ENCODE data around the gene ZNF780B.

ZNF780B gene

GRCh38 chr19:40078377-40078776, 22.3 kb upstream of the ZNF780B start:
- Histone ChIP-seq H3K9me2 (ENCODE audit: low read depth, low read length) (no peaks in the 10 kb centered on the region), H3K9me3 (ENCODE audit: low read length) (peaks cover 49% of the 10 kb centered on the region), H3K79me2 (ENCODE audit: insufficient read depth, low read length) (no peaks in the 10 kb centered on the region), H3K36me3 (ENCODE audit: insufficient read depth, low read length) (peaks cover 99% of the 10 kb centered on the region), H3K27me3 (ENCODE audit: insufficient read depth, low read length) (no peaks in the 10 kb centered on the region), H3K27ac (ENCODE audit: low read depth, low read length, poor library complexity, severe bottlenecking) (no peak overlapping the region), H3K9ac (ENCODE audit: low read length) (no peak overlapping the region), H3F3A (ENCODE audit: insufficient read depth, low read length) (no peaks in the 10 kb centered on the region), H3K4me2 (ENCODE audit: low read length) (no peak overlapping the region), H2AFZ (ENCODE audit: low read length) (no peak overlapping the region), H4K20me1 (ENCODE audit: insufficient read depth, low read length) (no peaks in the 10 kb centered on the region), H3K4me3 (ENCODE audit: low read depth, low read length, poor library complexity, severe bottlenecking) (no peak overlapping the region), H3K4me1 (ENCODE audit: insufficient read depth, low read length, severe bottlenecking) (no peaks in the 10 kb centered on the region)
- no peak for TF ChIP-seq CTCF (IDR thresholded peaks at IDR 0.05; ENCODE audit: low read length)
- TF ChIP-seq EZH2 (IDR thresholded peaks at IDR 0.05; ENCODE audit: borderline replicate concordance, low read length), result no peak

- Histone ChIP-seq H3K9me3 (ENCODE audit: low read length) (peaks cover 30% of the 10 kb centered on the region), H3K36me3 (ENCODE audit: insufficient read depth, low read length) (peaks cover 19% of the 10 kb centered on the region), H3K4me3 (ENCODE audit: low read depth, low read length, poor library complexity, severe bottlenecking) (no peak overlapping the region), H3K9me2 (ENCODE audit: low read depth, low read length) (no peaks in the 10 kb centered on the region), H3K79me2 (ENCODE audit: insufficient read depth, low read length) (no peaks in the 10 kb centered on the region), H3K4me1 (ENCODE audit: insufficient read depth, low read length, severe bottlenecking) (no peaks in the 10 kb centered on the region), H4K20me1 (ENCODE audit: insufficient read depth, low read length) (no peaks in the 10 kb centered on the region), H3K4me2 (ENCODE audit: low read length) (no peak overlapping the region), H2AFZ (ENCODE audit: low read length) (no peak overlapping the region), H3F3A (ENCODE audit: insufficient read depth, low read length) (no peaks in the 10 kb centered on the region), H3K27ac (ENCODE audit: low read depth, low read length, poor library complexity, severe bottlenecking) (no peak overlapping the region), H3K27me3 (ENCODE audit: insufficient read depth, low read length) (no peaks in the 10 kb centered on the region), H3K9ac (ENCODE audit: low read length) (no peak overlapping the region)
- TF ChIP-seq CTCF (IDR thresholded peaks at IDR 0.05; ENCODE audit: low read length) (no peak), EZH2 (IDR thresholded peaks at IDR 0.05; ENCODE audit: borderline replicate concordance, low read length) (no peak)
These were observed 14.0 kb upstream of the ZNF780B start for GRCh38 chr19:40070058-40070457.

GRCh38 chr19:40059624-40060023, 3.6 kb upstream of the ZNF780B start:
- H3K4me1 ChIP-seq (ENCODE audit: insufficient read depth, low read length, severe bottlenecking), result peaks cover 16% of the 10 kb centered on the region
- no peaks in the 10 kb centered on the region for H4K20me1 ChIP-seq (ENCODE audit: insufficient read depth, low read length)
- H3K9ac ChIP-seq (ENCODE audit: low read length), result no peak overlapping the region
- no peak overlapping the region for H3K27ac ChIP-seq (ENCODE audit: low read depth, low read length, poor library complexity, severe bottlenecking)
- peaks cover 4% of the 10 kb centered on the region for H3K79me2 ChIP-seq (ENCODE audit: insufficient read depth, low read length)
- H3K9me3 ChIP-seq (ENCODE audit: low read length), result peaks cover 19% of the 10 kb centered on the region
- H3K4me2 ChIP-seq (ENCODE audit: low read length), result no peak overlapping the region
- no peaks in the 10 kb centered on the region for H3K9me2 ChIP-seq (ENCODE audit: low read depth, low read length)
- H3F3A ChIP-seq (ENCODE audit: insufficient read depth, low read length), result no peaks in the 10 kb centered on the region
- no peaks in the 10 kb centered on the region for H3K27me3 ChIP-seq (ENCODE audit: insufficient read depth, low read length)
- no peaks in the 10 kb centered on the region for H3K36me3 ChIP-seq (ENCODE audit: insufficient read depth, low read length)
- H3K4me3 ChIP-seq (ENCODE audit: low read depth, low read length, poor library complexity, severe bottlenecking), result no peak overlapping the region
- no peak overlapping the region for H2AFZ ChIP-seq (ENCODE audit: low read length)
- no peak for TF ChIP-seq EZH2 (IDR thresholded peaks at IDR 0.05; ENCODE audit: borderline replicate concordance, low read length)
- TF ChIP-seq CTCF (IDR thresholded peaks at IDR 0.05; ENCODE audit: low read length), result no peak
